HL-60 (cell line): Measurements from ENCODE around the gene HHEX.
A peak's percentile ranks its signal among the peaks of the same experiment; 100 is the strongest.

Experiments
- DNase-seq, 2 experiments: peaks; one replicate each; pipeline ENCODE4 v3.0.0-alpha.2; 2010 to 2020; ENCODE audit warnings: low read depth in 1 of 2, low spot score in 1 of 2
- H3K27ac ChIP-seq: fragments of 250-450 bp; sonication (Bioruptor Pico); replicated peaks from 2 replicates; pipeline ENCODE4 v1.5.1; 2020; ENCODE audit warnings: mild to moderate bottlenecking, moderate library complexity
- H3K27me3 ChIP-seq: fragments of 250-450 bp; sonication (Bioruptor Pico); 2 replicates; pipeline ENCODE4 v1.5.1; 2021; ENCODE audit warnings: mild to moderate bottlenecking, moderate library complexity; ENCODE audit not compliant: insufficient read depth, poor library complexity, severe bottlenecking
- H3K4me3 ChIP-seq: replicated peaks from 2 replicates; pipeline ENCODE4 v1.5.1; 2011; ENCODE audit warnings: mild to moderate bottlenecking, control low read depth, low read length; ENCODE audit not compliant: insufficient read depth
- GABPA ChIP-seq: IDR thresholded peaks from 2 replicates; pipeline ENCODE4 v1.6.1; 2012; ENCODE audit warnings: low read depth
- POLR2AphosphoS5 ChIP-seq: IDR thresholded peaks from 2 replicates; pipeline ENCODE4 v1.6.1; 2012; ENCODE audit warnings: low read depth
- REST ChIP-seq: IDR thresholded peaks from 2 replicates; pipeline ENCODE4 v1.6.1; 2012; ENCODE audit warnings: low read depth; ENCODE audit not compliant: insufficient replicate concordance
- SPI1 ChIP-seq: IDR thresholded peaks from 2 replicates; pipeline ENCODE4 v1.6.1; 2012; ENCODE audit warnings: low read depth, mild to moderate bottlenecking, borderline replicate concordance
- TF ChIP-seq, protein P1 (sequence below): IDR thresholded peaks from one replicate; pipeline ENCODE4 v1.5.1; 2011; ENCODE audit warnings: low read length, control low read depth, inconsistent platforms; ENCODE audit not compliant: insufficient read depth

Gene HHEX

DNA sequence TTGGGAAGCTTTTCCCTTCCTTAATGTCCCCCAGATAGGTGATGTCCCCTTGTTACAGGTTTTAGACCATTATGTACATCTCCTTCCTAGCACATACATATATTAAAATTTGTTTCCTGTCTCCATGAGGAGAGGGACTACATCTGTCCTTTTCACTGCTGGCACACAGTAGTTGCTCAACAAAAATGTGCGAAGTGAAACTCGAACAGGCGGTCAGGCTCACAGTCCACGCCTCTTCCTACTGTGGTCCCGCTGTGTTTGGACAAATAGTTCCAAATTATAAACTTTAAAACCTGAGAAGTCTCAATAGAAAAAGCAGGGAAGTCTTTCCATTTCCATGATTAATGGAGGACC, 1.2 kb upstream of the HHEX start:
- peak overlapping the region; percentile 82 for H3K27ac ChIP-seq
- peak in 1 of 2 experiments; percentile 31 for DNase-seq
- H3K27me3 ChIP-seq = no peaks in the 10 kb centered on the region
- TF ChIP-seq REST (no peak), SPI1 (no peak), GABPA (no peak), POLR2AphosphoS5 (no peak)
- TF ChIP-seq, protein P1, sequence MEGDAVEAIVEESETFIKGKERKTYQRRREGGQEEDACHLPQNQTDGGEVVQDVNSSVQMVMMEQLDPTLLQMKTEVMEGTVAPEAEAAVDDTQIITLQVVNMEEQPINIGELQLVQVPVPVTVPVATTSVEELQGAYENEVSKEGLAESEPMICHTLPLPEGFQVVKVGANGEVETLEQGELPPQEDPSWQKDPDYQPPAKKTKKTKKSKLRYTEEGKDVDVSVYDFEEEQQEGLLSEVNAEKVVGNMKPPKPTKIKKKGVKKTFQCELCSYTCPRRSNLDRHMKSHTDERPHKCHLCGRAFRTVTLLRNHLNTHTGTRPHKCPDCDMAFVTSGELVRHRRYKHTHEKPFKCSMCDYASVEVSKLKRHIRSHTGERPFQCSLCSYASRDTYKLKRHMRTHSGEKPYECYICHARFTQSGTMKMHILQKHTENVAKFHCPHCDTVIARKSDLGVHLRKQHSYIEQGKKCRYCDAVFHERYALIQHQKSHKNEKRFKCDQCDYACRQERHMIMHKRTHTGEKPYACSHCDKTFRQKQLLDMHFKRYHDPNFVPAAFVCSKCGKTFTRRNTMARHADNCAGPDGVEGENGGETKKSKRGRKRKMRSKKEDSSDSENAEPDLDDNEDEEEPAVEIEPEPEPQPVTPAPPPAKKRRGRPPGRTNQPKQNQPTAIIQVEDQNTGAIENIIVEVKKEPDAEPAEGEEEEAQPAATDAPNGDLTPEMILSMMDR = no peak
- peak overlapping the region; percentile 76 for H3K4me3 ChIP-seq

DNA sequence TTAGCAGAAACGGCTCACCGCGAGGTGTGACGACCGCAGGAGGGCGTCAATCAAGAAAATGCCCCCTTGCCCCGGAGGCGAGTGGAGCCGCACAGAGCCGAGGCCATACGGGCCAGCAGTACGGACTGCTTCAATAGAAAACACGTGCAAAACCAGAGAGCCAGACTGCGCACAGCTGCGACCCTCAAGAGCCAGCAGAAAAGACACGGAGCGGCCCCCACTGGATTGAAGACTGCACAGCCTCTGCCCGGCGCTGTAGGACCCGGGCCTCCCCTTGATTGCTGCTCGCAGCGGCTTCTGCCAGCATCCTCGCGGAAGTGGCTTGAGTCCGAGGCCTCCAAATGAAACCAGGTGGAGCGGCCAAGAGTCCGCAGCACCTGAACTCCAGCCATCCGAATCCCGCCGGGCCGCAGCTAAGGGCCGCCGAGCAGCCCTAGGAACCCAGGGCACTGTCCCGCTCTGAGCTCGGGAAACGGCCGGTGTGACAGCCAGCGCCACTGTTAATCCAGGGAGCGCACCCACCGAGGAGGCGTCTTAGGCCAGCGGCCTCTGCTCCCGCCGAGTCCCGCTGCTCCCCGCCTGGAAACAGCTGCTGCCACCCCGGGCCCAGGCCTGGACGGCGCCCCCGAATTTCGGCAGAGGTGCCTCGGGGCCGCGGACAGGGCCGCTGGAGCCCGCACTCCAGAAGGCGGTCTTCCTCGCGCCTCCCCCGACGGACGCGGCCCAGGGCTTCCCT, 660 bp upstream of the HHEX start:
- peak overlapping the region; percentile 82 for H3K27ac ChIP-seq
- peak overlapping the region; percentile 76 for H3K4me3 ChIP-seq
- TF ChIP-seq REST = no peak
- no peak for TF ChIP-seq GABPA
- TF ChIP-seq, protein P1 = no peak
- TF ChIP-seq POLR2AphosphoS5 = no peak
- TF ChIP-seq SPI1 = no peak
- peak; percentile 38 to 49 for DNase-seq
- no peaks in the 10 kb centered on the region for H3K27me3 ChIP-seq

- DNase-seq = peak; percentile 55 to 82
- H3K27ac ChIP-seq = peak overlapping the region; percentile 97
- H3K4me3 ChIP-seq = peak overlapping the region; percentile 81
- TF ChIP-seq SPI1 (no peak), POLR2AphosphoS5 (peak; percentile 64; the same call in 1 of the 2 replicates)
- H3K27me3 ChIP-seq = no peaks in the 10 kb centered on the region
These were observed 608 bp downstream of the HHEX start for GRCh38 chr10:92690211-92690914.

DNA sequence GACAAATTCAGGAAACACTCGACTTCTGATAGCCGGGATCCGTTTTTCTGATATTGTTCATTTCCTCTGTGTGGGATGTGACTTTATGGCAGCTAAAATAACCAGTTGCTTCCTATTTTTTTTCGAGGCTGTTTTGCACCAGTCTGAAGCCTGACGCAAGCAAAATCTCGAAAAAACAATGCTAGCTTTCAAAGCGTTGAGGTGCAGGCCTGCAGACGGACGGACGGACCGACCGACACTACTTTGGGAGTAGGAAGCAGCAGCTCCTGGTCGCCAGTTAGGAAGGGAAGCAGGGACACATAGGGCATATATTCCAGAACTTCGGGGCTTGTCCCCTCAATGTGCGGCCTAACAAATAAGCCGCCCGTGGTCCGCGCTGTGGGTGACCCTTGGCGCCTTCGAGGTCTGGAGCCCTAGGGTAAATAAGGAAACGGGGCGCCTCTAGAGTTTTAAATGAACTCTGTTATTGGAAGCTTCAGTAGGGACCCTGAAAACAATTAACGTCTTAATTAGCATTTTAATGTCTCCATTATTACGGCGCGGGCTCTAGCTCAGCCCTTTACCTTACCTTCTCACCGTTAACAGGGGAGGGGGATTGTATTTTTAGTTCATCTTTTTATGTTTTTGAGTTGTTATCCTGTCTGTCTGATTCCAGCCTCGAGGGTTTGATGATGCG, 1.3 kb downstream of the HHEX start:
- peak overlapping the region; percentile 97 for H3K27ac ChIP-seq
- peak; percentile 51 to 74 for DNase-seq
- H3K27me3 ChIP-seq = no peaks in the 10 kb centered on the region
- TF ChIP-seq POLR2AphosphoS5 (peak; percentile 34), GABPA (no peak)
- H3K4me3 ChIP-seq = peak overlapping the region; percentile 81
